22Rv1 (cell line): ENCODE data around the gene CLDN14.

Experiments
- ZFX ChIP-seq: fragments of 450-650 bp; IDR thresholded peaks from 2 replicates; pipeline ENCODE4 v1.6.1; 2017; ENCODE audit warnings: antibody characterized with exemption, borderline replicate concordance
- TF ChIP-seq, protein P1 (sequence below): fragments of 450-650 bp; IDR thresholded peaks from 2 replicates; pipeline ENCODE4 v1.5.1; 2017; ENCODE audit warnings: mild to moderate bottlenecking

DNA sequence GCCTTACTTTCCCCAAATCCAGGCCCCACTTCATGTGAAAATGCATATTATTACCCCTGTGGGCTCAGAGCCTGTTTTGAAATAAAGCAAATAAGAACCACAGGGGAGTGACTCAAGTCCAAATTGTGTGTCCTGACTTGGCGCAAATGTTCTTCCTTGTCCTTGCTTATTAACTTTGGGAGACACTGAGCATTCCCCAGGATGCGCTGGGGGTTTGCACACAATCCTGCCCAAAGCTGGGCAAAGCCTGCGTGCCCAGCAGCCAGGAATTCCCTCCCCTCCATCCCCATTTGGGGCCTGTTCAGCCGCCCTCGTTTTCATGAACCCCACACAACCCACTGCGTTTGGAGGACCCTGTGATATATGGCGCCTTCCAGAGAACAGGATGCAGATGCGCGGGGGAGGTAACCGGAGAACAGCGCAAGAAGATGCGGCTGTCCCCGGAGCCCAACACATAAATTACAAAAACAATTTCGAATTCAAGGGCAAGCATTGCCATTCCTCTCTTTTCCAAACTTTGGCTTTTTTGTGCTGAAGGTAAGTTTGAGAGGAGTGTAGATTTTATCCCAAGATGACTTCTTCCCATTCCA lies 42.4 kb upstream of the CLDN14 start:
- TF ChIP-seq, protein P1, sequence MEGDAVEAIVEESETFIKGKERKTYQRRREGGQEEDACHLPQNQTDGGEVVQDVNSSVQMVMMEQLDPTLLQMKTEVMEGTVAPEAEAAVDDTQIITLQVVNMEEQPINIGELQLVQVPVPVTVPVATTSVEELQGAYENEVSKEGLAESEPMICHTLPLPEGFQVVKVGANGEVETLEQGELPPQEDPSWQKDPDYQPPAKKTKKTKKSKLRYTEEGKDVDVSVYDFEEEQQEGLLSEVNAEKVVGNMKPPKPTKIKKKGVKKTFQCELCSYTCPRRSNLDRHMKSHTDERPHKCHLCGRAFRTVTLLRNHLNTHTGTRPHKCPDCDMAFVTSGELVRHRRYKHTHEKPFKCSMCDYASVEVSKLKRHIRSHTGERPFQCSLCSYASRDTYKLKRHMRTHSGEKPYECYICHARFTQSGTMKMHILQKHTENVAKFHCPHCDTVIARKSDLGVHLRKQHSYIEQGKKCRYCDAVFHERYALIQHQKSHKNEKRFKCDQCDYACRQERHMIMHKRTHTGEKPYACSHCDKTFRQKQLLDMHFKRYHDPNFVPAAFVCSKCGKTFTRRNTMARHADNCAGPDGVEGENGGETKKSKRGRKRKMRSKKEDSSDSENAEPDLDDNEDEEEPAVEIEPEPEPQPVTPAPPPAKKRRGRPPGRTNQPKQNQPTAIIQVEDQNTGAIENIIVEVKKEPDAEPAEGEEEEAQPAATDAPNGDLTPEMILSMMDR = no peak
- no peak for TF ChIP-seq ZFX
